RWPE2 (cell line): Measurements from ENCODE around the gene PLXNB1.

Experiments
- ATAC-seq: fragments of 200-7000 bp; cut with Tn5 transposase; 3 replicates; pipeline ENCODE4 v1.9.1; 2021; ENCODE audit warnings: low read depth
- DNase-seq: peaks from one replicate; pipeline ENCODE4 v3.0.0-alpha.2; 2020; ENCODE audit warnings: low spot score
- H3K27ac ChIP-seq: fragments of 450-650 bp; 2 replicates; pipeline ENCODE4 v1.5.1; 2017; ENCODE audit warnings: mild to moderate bottlenecking; ENCODE audit not compliant: poor library complexity, severe bottlenecking
- H3K27me3 ChIP-seq: fragments of 250-450 bp; sonication (Bioruptor Pico); 2 replicates; pipeline ENCODE4 v1.5.1; 2021; ENCODE audit warnings: mild to moderate bottlenecking, moderate library complexity; ENCODE audit not compliant: insufficient read depth, poor library complexity, severe bottlenecking
- H3K36me3 ChIP-seq: fragments of 250-450 bp; sonication (Bioruptor Pico); 2 replicates; pipeline ENCODE4 v1.5.1; 2020; ENCODE audit warnings: low read depth, mild to moderate bottlenecking, moderate library complexity
- H3K4me1 ChIP-seq: fragments of 250-450 bp; sonication (Bioruptor Pico); 2 replicates; pipeline ENCODE4 v1.5.1; 2021; ENCODE audit warnings: mild to moderate bottlenecking, moderate library complexity; ENCODE audit not compliant: insufficient read depth, poor library complexity, severe bottlenecking
- H3K4me3 ChIP-seq: fragments of 250-450 bp; sonication (Bioruptor Pico); 2 replicates; pipeline ENCODE4 v1.5.1; 2021; ENCODE audit warnings: mild to moderate bottlenecking, moderate library complexity; ENCODE audit not compliant: severe bottlenecking
- H3K9me3 ChIP-seq: fragments of 250-450 bp; sonication (Bioruptor Pico); 2 replicates; pipeline ENCODE4 v1.5.1; 2021; ENCODE audit warnings: mild to moderate bottlenecking, moderate library complexity; ENCODE audit not compliant: severe bottlenecking
- TF ChIP-seq, protein P1 (sequence below): fragments of 450-650 bp; IDR thresholded peaks from one replicate; pipeline ENCODE4 v1.5.1; 2017; ENCODE audit warnings: mild to moderate bottlenecking, moderate library complexity; ENCODE audit not compliant: poor library complexity, severe bottlenecking

PLXNB1 gene

DNA sequence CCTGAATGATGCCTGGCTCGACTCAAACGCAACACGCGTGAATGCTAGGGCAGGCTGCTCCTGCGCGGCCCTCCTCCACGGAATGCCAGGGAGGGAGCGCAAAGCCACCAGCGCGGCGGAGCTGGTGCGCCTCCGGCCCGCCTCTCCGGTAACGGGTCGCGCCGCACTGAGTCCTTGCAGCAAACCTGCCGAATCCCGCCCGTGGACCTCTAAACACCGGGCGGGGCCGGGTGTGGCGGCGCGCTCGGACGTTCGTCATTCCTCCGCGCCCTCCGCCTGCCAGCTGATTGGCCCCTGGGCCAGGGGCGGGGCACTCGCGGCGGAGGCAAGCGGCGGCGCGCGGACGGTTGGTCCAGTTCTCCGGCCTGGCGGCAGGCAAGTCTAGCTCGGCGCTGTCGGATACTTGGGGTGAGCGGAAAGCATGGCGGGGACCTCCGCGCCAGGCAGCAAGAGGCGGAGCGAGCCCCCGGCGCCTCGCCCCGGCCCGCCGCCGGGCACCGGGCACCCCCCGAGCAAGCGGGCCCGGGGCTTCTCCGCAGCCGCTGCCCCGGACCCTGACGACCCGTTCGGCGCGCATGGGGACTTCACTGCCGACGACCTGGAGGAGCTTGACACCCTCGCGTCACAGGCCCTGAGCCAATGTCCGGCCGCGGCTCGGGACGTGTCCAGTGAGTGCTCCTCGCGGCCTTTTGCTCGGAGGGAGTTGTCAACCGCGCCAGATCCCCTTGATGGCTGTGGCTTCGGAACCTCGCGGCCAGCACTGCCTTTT lies 16.7 kb upstream of the PLXNB1 start, which contains the start of gene ATRIP:
Gene ATRIP (plus strand): TSS at position 313 of the 769 bp plus-strand sequence. CDS start 109 bp downstream, at position 422.
- Histone ChIP-seq H3K4me3 (peak within 1 kb of the TSS; percentile 80), H3K4me1 (peaks cover 12% of the 10 kb centered on the region), H3K27me3 (no peaks in the 10 kb centered on the region), H3K9me3 (no peaks in the 10 kb centered on the region), H3K27ac (peak within 1 kb of the TSS; percentile 57), H3K36me3 (peaks cover 41% of the 10 kb centered on the region)
- peak; percentile 93 for DNase-seq
- TF ChIP-seq, protein P1, sequence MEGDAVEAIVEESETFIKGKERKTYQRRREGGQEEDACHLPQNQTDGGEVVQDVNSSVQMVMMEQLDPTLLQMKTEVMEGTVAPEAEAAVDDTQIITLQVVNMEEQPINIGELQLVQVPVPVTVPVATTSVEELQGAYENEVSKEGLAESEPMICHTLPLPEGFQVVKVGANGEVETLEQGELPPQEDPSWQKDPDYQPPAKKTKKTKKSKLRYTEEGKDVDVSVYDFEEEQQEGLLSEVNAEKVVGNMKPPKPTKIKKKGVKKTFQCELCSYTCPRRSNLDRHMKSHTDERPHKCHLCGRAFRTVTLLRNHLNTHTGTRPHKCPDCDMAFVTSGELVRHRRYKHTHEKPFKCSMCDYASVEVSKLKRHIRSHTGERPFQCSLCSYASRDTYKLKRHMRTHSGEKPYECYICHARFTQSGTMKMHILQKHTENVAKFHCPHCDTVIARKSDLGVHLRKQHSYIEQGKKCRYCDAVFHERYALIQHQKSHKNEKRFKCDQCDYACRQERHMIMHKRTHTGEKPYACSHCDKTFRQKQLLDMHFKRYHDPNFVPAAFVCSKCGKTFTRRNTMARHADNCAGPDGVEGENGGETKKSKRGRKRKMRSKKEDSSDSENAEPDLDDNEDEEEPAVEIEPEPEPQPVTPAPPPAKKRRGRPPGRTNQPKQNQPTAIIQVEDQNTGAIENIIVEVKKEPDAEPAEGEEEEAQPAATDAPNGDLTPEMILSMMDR: no peak
- peak; percentile 93 for ATAC-seq

DNA sequence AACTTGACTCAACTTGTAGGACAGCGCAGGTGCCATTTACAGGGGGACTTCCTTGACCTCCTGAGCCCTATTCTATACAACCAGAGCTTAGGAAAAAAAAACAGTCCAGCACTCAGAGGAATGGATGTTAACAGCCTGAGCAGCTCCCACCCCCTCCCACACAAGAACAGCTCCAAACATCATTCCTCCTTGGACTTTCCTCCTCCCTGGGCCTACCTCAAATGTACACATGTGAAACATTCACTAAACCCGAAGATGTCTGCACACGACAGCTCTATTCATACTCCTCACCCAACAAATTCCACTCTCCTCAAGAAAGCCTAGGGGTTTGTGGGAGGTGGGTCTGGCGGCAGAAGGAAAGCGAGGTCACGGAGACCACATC lies 16.1 kb upstream of the PLXNB1 start:
- no peaks in the 10 kb centered on the region for H3K9me3 ChIP-seq
- DNase-seq (no peak), ATAC-seq (no peak; the same call in 2 of the 3 replicates)
- no peaks in the 10 kb centered on the region for H3K27me3 ChIP-seq
- TF ChIP-seq, protein P1: no peak
- H3K4me3 ChIP-seq: peak overlapping the region; percentile 80
- peak overlapping the region; percentile 57 for H3K27ac ChIP-seq
- H3K4me1 ChIP-seq: peaks cover 16% of the 10 kb centered on the region
- H3K36me3 ChIP-seq: peaks cover 44% of the 10 kb centered on the region

DNA sequence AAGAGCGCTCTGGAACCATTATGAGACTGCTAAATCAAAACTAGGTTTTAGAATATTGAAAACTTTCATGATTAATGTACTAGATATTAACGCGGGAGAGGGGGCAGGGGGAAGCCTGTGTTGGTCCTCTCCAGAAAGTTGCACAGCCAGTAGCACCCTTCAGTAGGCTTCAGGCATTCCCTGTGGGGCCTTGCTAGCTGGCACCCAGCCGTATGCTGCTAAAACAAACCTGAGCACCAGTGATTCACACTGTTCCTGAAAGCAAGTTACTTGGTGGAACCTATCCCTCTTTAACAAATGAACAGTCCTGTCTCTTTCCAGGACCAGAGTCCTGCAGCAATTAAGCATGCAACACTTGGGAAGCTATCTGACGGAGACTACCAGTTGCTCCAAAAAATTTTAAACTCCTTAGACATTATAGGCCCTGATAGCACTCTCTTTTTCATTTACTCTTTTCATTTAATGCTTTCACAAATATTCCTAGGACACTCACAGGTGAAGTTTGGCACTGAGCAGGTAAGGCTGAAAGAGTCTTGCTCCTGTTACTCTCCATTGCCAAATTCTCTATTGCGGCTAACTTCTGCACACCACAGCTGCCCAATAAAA lies 15.5 kb upstream of the PLXNB1 start:
- peak overlapping the region; percentile 57 for H3K27ac ChIP-seq
- TF ChIP-seq, protein P1: no peak

DNA sequence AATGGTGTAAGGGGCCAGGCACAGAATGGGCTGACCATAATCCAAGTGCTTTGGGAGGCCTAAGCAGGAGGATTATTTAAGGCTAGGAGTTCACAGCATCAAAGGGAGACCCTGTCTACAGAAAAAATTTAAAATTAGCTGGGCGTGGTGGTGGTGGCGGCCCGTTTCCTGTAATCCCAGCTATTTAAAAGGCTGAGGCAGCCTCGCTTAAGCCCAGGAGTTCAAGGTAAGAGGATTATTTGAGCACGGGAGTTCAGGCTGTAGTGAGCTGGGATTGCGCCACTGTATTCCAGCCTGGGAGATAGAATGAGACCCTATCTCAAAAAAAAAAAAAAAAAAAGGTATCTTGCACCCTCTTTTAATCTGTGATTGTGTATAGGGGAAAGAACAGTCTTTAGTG lies 12.1 kb upstream of the PLXNB1 start:
- Histone ChIP-seq H3K36me3 (peaks cover 34% of the 10 kb centered on the region), H3K4me3 (no peak overlapping the region), H3K4me1 (peaks cover 11% of the 10 kb centered on the region), H3K27me3 (no peaks in the 10 kb centered on the region), H3K27ac (peak overlapping the region; percentile 71), H3K9me3 (no peaks in the 10 kb centered on the region)
- ATAC-seq (no peak), DNase-seq (no peak)
- TF ChIP-seq, protein P1: no peak

More for the DNA sequence above, 15.5 kb upstream of the PLXNB1 start:
- Histone ChIP-seq H3K27me3 (no peaks in the 10 kb centered on the region), H3K4me3 (peak overlapping the region; percentile 80), H3K36me3 (peaks cover 44% of the 10 kb centered on the region), H3K4me1 (peaks cover 16% of the 10 kb centered on the region), H3K9me3 (no peaks in the 10 kb centered on the region)
- ATAC-seq: no peak
- no peak for DNase-seq
